ENCODE results near the gene ZNF197.
"Not testable (repeated sequence)": the region's sequence is repeated elsewhere in the genome, so short reads cannot be mapped to it uniquely, and the experiment has no call there.

ZNF197 gene

DNA sequence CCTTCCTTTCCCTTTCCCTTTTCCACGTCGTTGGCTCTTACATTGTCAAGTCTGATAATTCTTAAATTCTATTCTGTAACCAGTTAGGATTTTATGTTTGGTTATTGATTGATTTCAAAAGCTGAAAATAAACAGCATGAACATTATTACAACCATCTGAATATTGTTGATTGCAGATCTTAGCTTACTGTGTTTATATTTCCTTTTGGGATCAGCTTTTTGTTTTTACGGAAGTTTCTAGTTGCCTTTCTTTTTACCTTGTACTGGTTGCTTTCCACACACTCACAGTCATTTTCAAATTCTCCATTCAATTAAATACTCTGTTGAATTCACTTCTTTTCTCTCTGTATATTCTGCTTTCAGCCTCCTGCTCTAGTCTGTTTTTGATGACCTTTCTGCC lies 40.3 kb downstream of the ZNF197 start:
- Histone ChIP-seq H3K27me3 (ENCODE audit: low read depth, low read length) (no peaks in the 10 kb centered on the region), H3K4me3 (ENCODE audit: low read depth in 1 of 2, low read length in 2 of 2) (no peak overlapping the region), H3K9me3 (ENCODE audit: control insufficient read depth in 1 of 2, low read length in 2 of 2) (peaks cover 0 to 10% of the 10 kb centered on the region in 2 donors), H3K4me1 (ENCODE audit: control insufficient read depth in 1 of 2, insufficient read depth in 2 of 2, low read length in 2 of 2) (no peaks in the 10 kb centered on the region), H3K36me3 (ENCODE audit: control insufficient read depth in 1 of 2, insufficient read depth in 2 of 2, low read length in 2 of 2) (peaks cover 12 to 20% of the 10 kb centered on the region in 2 donors), H3K27ac (ENCODE audit: low read length) (no peak overlapping the region)

DNA sequence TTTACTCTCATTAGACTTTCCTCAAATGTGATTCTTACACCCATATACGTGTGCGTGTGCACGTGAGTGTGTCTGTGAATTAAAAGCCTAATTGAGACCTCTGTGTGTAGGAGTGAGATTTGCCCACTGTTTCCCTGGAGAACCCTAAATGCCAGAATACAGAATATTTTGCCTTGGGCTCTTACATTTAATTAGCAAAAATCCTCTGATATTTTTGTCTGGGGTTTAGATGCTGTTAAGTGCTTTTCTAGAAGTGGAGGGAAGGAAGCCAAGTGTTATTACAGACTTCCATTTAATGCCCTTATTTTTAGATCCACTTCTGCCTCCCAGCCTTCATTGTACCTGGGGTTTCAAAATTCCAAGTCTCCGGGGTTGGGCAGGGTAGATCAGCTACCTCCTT lies 41.5 kb downstream of the ZNF197 start:
- Histone ChIP-seq H3K27me3 (ENCODE audit: low read depth, low read length) (no peaks in the 10 kb centered on the region), H3K36me3 (ENCODE audit: control insufficient read depth in 1 of 2, insufficient read depth in 2 of 2, low read length in 2 of 2) (peaks cover 1 to 8% of the 10 kb centered on the region in 2 donors), H3K27ac (ENCODE audit: low read length) (no peak overlapping the region), H3K4me1 (ENCODE audit: control insufficient read depth in 1 of 2, insufficient read depth in 2 of 2, low read length in 2 of 2) (no peaks in the 10 kb centered on the region), H3K4me3 (ENCODE audit: low read depth in 1 of 2, low read length in 2 of 2) (no peak overlapping the region), H3K9me3 (ENCODE audit: control insufficient read depth in 1 of 2, low read length in 2 of 2) (peaks cover 0 to 2% of the 10 kb centered on the region in 2 donors)

DNA sequence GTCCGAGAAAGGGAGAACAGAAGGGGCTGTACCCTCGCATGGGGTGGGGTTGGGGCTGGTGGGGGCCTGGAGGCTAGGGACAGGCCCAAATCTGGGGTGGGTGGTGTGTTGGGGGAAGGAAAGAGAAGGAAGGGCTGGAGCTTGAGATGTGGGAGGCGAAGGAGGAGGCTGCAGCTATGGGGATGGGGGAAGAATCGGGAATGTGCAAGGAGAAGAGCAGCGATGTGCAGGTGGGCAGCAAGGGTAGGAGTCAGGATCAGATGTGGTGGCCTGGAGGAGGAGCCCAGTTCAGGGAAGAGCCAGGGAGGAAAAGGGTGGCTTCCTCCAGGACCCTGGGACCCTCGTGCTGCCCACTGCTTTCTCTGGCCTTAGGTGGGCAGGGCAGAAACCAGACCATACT lies 44.9 kb downstream of the ZNF197 start:
- Histone ChIP-seq H3K4me3 (ENCODE audit: low read depth in 1 of 2, low read length in 2 of 2) (no peak overlapping the region), H3K36me3 (ENCODE audit: control insufficient read depth in 1 of 2, insufficient read depth in 2 of 2, low read length in 2 of 2) (no peaks in the 10 kb centered on the region), H3K4me1 (ENCODE audit: control insufficient read depth in 1 of 2, insufficient read depth in 2 of 2, low read length in 2 of 2) (no peaks in the 10 kb centered on the region), H3K27ac (ENCODE audit: low read length) (no peak overlapping the region), H3K9me3 (ENCODE audit: control insufficient read depth in 1 of 2, low read length in 2 of 2) (no peaks in the 10 kb centered on the region), H3K27me3 (ENCODE audit: low read depth, low read length) (no peaks in the 10 kb centered on the region)

DNA sequence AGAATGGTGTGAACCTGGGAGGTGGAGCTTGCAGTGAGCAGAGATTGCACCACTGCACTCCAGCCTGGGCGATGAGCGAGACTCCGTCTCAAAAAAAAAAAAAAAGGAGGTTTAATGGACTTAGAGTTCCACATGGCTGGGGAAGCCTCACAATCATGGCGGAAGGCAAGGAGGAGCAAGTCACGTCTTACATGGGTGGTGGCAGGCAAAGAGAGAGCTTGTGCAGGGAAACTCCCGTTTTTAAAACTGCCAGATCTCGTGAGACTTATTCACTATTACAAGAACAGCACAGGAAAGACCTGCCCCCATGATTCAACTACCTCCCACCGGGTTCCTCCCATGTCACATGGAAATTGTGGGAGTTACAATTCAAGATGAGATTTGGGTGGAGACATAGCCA lies 48.6 kb downstream of the ZNF197 start:
- H3K4me3 ChIP-seq (ENCODE audit: low read depth in 1 of 2, low read length in 2 of 2); H3K4me1 ChIP-seq (ENCODE audit: control insufficient read depth in 1 of 2, insufficient read depth in 2 of 2, low read length in 2 of 2); H3K27me3 ChIP-seq (ENCODE audit: low read depth, low read length); H3K9me3 ChIP-seq (ENCODE audit: control insufficient read depth in 1 of 2, low read length in 2 of 2); H3K36me3 ChIP-seq (ENCODE audit: control insufficient read depth in 1 of 2, insufficient read depth in 2 of 2, low read length in 2 of 2); H3K27ac ChIP-seq (ENCODE audit: low read length): not testable (repeated sequence)

DNA sequence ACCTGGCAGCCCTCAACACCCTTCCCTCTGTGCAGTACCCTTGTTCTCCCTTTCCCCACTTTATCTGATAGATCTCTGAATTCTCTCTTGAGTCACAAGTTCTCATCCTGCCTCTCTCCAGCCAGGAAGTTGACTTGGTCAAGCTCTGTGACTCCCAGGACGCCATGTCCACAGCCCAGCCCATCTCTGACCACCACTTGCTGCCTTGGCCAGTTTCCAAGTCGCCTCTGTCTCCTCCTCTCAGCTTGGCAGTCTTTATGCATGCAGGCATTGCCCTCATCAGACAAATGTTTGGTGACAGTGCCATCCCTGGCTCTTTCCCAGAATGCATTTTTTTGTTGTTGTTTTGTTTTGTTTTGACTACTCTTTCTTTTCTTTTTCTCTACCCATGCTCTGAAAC lies 49.4 kb downstream of the ZNF197 start:
- Histone ChIP-seq H3K4me1 (ENCODE audit: control insufficient read depth in 1 of 2, insufficient read depth in 2 of 2, low read length in 2 of 2) (no peaks in the 10 kb centered on the region), H3K4me3 (ENCODE audit: low read depth in 1 of 2, low read length in 2 of 2) (no peak overlapping the region), H3K27me3 (ENCODE audit: low read depth, low read length) (no peaks in the 10 kb centered on the region), H3K9me3 (ENCODE audit: control insufficient read depth in 1 of 2, low read length in 2 of 2) (no peaks in the 10 kb centered on the region), H3K27ac (ENCODE audit: low read length) (no peak overlapping the region), H3K36me3 (ENCODE audit: control insufficient read depth in 1 of 2, insufficient read depth in 2 of 2, low read length in 2 of 2) (no peaks in the 10 kb centered on the region)

DNA sequence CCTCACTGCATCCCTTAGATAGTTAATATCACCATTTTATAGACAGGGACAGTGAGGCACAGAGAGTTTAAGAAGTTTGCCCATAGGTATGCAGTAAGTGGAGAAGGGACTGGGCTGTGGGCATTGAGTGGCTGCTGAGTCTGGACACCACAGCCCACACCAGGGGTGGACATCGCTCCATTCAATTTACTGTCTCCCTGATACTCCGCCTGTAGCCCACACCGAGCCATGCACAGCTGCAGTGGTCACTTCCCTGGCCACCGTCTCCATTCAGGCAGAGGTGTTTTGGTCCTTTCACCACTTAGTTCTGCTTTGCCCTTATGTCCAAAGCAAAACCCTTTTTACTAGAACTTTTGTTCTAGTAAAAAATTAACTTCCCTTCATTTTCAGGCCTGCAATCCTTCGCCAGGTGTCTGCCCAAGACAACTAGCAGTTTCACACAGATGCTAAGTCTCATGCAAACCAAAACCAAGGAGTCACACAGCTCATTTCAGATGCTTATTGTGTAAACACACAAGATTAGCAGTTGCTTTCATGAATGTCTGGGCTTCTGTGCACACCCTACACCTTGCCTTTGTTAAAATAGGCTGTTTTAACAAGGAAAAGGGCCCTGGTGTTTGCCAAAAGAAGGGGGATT lies 53.8 kb downstream of the ZNF197 start:
- H3K4me1 ChIP-seq (ENCODE audit: control insufficient read depth in 1 of 2, insufficient read depth in 2 of 2, low read length in 2 of 2): no peaks in the 10 kb centered on the region
- peaks cover 0 to 18% of the 10 kb centered on the region in 2 donors for H3K36me3 ChIP-seq (ENCODE audit: control insufficient read depth in 1 of 2, insufficient read depth in 2 of 2, low read length in 2 of 2)
- no peak overlapping the region for H3K27ac ChIP-seq (ENCODE audit: low read length)
- no peaks in the 10 kb centered on the region for H3K27me3 ChIP-seq (ENCODE audit: low read depth, low read length)
- peaks cover 0 to 20% of the 10 kb centered on the region in 2 donors for H3K9me3 ChIP-seq (ENCODE audit: control insufficient read depth in 1 of 2, low read length in 2 of 2)
- H3K4me3 ChIP-seq (ENCODE audit: low read depth in 1 of 2, low read length in 2 of 2): no peak overlapping the region

DNA sequence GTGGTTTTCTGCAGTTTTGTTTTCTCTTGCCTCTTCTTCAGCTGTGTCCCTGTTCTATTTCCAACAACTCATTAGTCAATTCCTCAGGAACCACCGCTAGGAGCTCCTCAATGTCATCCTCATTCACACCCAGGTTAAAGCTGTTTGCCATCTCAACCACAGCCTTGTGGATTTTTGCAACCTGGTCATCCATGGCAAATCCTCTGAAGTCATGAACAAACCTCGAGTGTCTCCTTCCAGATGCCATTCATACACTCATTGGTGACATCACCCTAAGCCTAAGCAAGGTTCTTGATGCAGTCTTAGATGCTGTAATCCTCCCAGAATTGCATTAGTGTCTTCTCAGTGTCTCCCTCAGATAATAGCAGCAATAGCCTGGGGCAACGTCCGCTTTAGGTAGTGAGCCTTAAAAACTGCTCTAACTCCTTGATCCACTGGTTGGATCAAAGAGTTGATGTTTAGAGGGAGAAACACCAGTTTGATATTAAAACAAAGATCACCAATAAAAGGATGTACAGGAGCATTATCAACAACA lies 56.2 kb downstream of the ZNF197 start:
- Histone ChIP-seq H3K36me3 (ENCODE audit: control insufficient read depth in 1 of 2, insufficient read depth in 2 of 2, low read length in 2 of 2) (peaks cover 0 to 18% of the 10 kb centered on the region in 2 donors), H3K9me3 (ENCODE audit: control insufficient read depth in 1 of 2, low read length in 2 of 2) (peaks cover 0 to 29% of the 10 kb centered on the region in 2 donors), H3K4me1 (ENCODE audit: control insufficient read depth in 1 of 2, insufficient read depth in 2 of 2, low read length in 2 of 2) (peaks cover 0 to 10% of the 10 kb centered on the region in 2 donors), H3K27ac (ENCODE audit: low read length) (no peak overlapping the region), H3K27me3 (ENCODE audit: low read depth, low read length) (no peaks in the 10 kb centered on the region), H3K4me3 (ENCODE audit: low read depth in 1 of 2, low read length in 2 of 2) (no peak overlapping the region)

DNA sequence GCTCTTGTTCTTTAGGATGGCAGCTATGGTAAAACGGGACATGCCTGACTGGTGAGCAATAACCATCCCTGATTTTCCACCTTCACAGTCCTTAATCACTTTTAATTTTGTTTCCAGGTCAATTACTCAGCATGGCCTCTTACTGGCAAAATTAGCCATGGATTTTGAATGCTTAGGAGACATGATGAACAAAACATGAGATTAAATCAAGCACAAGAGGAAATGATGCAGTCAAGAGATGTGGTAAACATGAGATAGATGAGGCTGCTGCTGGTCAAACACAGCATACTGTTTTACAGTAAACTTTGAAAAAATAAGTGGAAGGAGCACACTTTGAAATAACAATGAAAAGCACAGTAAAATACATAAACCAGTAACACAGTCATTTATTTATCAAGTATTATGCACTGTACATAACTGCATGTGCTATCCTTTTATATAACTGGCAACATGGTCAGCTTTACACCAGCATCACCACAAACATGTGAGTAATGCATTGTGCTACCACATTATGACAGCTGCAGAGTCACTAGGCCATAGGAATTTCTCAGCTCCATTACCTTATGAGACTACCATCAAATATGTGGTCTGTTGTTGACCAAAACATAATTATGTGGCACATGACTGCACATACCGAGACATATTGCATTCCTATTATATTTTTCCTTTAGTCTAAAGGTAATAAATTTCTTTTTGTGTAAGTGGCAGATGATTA lies 57.5 kb downstream of the ZNF197 start:
- Histone ChIP-seq H3K27ac (ENCODE audit: low read length) (no peak overlapping the region), H3K9me3 (ENCODE audit: control insufficient read depth in 1 of 2, low read length in 2 of 2) (peaks cover 0 to 29% of the 10 kb centered on the region in 2 donors), H3K36me3 (ENCODE audit: control insufficient read depth in 1 of 2, insufficient read depth in 2 of 2, low read length in 2 of 2) (peaks cover 0 to 18% of the 10 kb centered on the region in 2 donors), H3K27me3 (ENCODE audit: low read depth, low read length) (no peaks in the 10 kb centered on the region), H3K4me3 (ENCODE audit: low read depth in 1 of 2, low read length in 2 of 2) (no peak overlapping the region), H3K4me1 (ENCODE audit: control insufficient read depth in 1 of 2, insufficient read depth in 2 of 2, low read length in 2 of 2) (peaks cover 0 to 11% of the 10 kb centered on the region in 2 donors)

DNA sequence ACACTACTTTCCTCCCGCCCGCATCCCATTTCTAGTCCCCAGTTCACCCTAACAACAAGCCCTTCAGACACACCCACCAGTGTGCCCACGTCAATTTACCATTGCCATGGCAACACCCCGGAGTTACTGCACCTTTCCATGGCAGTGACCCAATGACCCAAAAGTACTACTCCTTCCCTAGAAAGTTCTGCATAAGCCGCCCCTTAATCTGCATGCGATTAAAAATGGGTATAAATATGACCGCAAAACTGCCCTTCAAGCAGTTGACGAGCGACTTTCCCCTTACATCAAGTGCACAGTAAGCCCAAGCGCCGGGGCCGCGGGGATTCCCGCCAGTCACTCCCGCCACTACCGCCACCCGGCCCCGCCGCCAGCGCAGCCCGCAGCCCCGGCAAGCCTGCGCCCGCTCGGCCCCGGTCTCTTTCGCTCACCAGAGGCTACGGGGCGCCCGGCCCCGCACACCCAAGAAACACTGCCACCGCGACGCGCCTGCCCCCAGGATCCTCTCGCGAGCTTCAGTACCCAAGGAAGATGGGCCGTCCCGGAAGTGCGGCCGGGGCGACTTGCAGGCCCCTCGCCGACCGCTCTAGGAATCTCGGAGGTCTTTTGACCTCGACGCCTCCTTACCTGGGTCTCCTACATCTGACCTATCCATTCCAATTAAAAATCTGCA lies 60.4 kb downstream of the ZNF197 start:
- Histone ChIP-seq H3K36me3 (ENCODE audit: control insufficient read depth in 1 of 2, insufficient read depth in 2 of 2, low read length in 2 of 2) (peaks cover 0 to 18% of the 10 kb centered on the region in 2 donors), H3K27me3 (ENCODE audit: low read depth, low read length) (no peaks in the 10 kb centered on the region), H3K4me1 (ENCODE audit: control insufficient read depth in 1 of 2, insufficient read depth in 2 of 2, low read length in 2 of 2) (peaks cover 0 to 11% of the 10 kb centered on the region in 2 donors), H3K27ac (ENCODE audit: low read length) (no peak overlapping the region), H3K9me3 (ENCODE audit: control insufficient read depth in 1 of 2, low read length in 2 of 2) (peaks cover 0 to 27% of the 10 kb centered on the region in 2 donors), H3K4me3 (ENCODE audit: low read depth in 1 of 2, low read length in 2 of 2) (peak overlapping the region; percentile 82 to 92)

DNA sequence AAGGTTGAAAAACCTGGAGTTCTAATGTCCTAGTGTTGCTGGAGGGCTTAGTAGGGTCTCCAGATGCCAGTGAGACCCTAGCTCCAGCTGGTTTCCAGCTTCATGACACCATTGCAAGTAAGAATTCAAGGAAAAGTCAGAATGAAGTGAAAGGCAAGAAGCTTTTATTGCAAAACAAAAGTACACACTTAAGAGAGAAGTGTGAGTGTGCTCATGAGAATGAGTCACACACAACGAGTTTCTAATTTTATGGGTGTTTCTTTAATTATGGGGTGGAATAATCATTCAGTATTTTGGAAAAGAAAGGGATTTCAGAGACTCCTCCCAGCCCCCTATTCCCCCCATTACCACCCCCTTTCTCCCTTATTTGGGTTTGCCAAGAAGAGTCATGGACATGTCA lies 63.1 kb downstream of the ZNF197 start:
- Histone ChIP-seq H3K27me3 (ENCODE audit: low read depth, low read length) (no peaks in the 10 kb centered on the region), H3K4me3 (ENCODE audit: low read depth in 1 of 2, low read length in 2 of 2) (no peak overlapping the region), H3K36me3 (ENCODE audit: control insufficient read depth in 1 of 2, insufficient read depth in 2 of 2, low read length in 2 of 2) (no peaks in the 10 kb centered on the region), H3K9me3 (ENCODE audit: control insufficient read depth in 1 of 2, low read length in 2 of 2) (peaks cover 0 to 11% of the 10 kb centered on the region in 2 donors), H3K27ac (ENCODE audit: low read length) (no peak overlapping the region), H3K4me1 (ENCODE audit: control insufficient read depth in 1 of 2, insufficient read depth in 2 of 2, low read length in 2 of 2) (peaks cover 0 to 11% of the 10 kb centered on the region in 2 donors)

All from muscle layer of duodenum (tissue), 2 donors.